OCI-LY1 (cell line): ENCODE measurements around the gene SPNS2.

Experiments used
- H2AFZ ChIP-seq: fragments of 200-600 bp; sonication (generic), shearing (Covaris generic); 2 replicates; pipeline ENCODE4 v1.6.0; 2014; ENCODE audit warnings: antibody characterized with exemption, mild to moderate bottlenecking, low read length
- H3F3A ChIP-seq: fragments of 200-600 bp; sonication (generic), shearing (Covaris generic); 2 replicates; pipeline ENCODE4 v1.6.0; 2014; ENCODE audit warnings: mild to moderate bottlenecking, antibody characterized with exemption, low read length, moderate library complexity; ENCODE audit not compliant: insufficient read depth
- H3K27ac ChIP-seq: fragments of 200-600 bp; sonication (generic); 2 replicates; pipeline ENCODE4 v1.5.1; 2014; ENCODE audit warnings: low read length, mixed run types, mild to moderate bottlenecking, low read depth; ENCODE audit not compliant: poor library complexity, severe bottlenecking
- H3K27me3 ChIP-seq: fragments of 200-600 bp; sonication (generic); 2 replicates; pipeline ENCODE4 v1.6.0; 2014; ENCODE audit warnings: antibody characterized with exemption, mild to moderate bottlenecking, low read length, moderate library complexity; ENCODE audit not compliant: insufficient read depth
- H3K36me3 ChIP-seq: fragments of 200-600 bp; sonication (generic); 2 replicates; pipeline ENCODE4 v1.6.1; 2014; ENCODE audit warnings: mild to moderate bottlenecking, antibody characterized with exemption, low read length, moderate library complexity, mixed read lengths; ENCODE audit not compliant: insufficient read depth
- H3K4me1 ChIP-seq: fragments of 200-600 bp; sonication (generic); 2 replicates; pipeline ENCODE4 v1.5.1; 2014; ENCODE audit warnings: mild to moderate bottlenecking, low read length, moderate library complexity; ENCODE audit not compliant: insufficient read depth, severe bottlenecking
- H3K4me2 ChIP-seq: fragments of 200-600 bp; sonication (generic), shearing (Covaris generic); 2 replicates; pipeline ENCODE4 v1.6.1; 2014; ENCODE audit warnings: low read length
- H3K4me3 ChIP-seq: fragments of 200-600 bp; sonication (generic); 2 replicates; pipeline ENCODE4 v1.5.1; 2014; ENCODE audit warnings: low read length, low read depth, mild to moderate bottlenecking, mixed read lengths; ENCODE audit not compliant: poor library complexity, severe bottlenecking
- H3K79me2 ChIP-seq: fragments of 200-600 bp; shearing (Covaris generic); 2 replicates; pipeline ENCODE4 v1.6.1; 2016; ENCODE audit warnings: mixed run types, low read length, mixed read lengths; ENCODE audit not compliant: insufficient read depth
- H3K9ac ChIP-seq: fragments of 200-600 bp; sonication (generic), shearing (Covaris generic); 2 replicates; pipeline ENCODE4 v1.6.1; 2014; ENCODE audit warnings: mild to moderate bottlenecking, low read length, mixed read lengths
- H3K9me2 ChIP-seq: fragments of 200-600 bp; sonication (generic), shearing (Covaris generic); 2 replicates; pipeline ENCODE4 v1.6.1; 2014; ENCODE audit warnings: low read depth, mild to moderate bottlenecking, low read length, mixed read lengths
- H3K9me3 ChIP-seq: fragments of 200-600 bp; shearing (Covaris generic); 2 replicates; pipeline ENCODE4 v1.6.1; 2014; ENCODE audit warnings: low read length, mixed read lengths
- H4K20me1 ChIP-seq: fragments of 200-600 bp; sonication (generic), shearing (Covaris generic); 2 replicates; pipeline ENCODE4 v1.6.0; 2016; ENCODE audit warnings: mild to moderate bottlenecking, low read length; ENCODE audit not compliant: insufficient read depth
- CTCF ChIP-seq: fragments of 200-600 bp; sonication (generic), shearing (Covaris generic); IDR thresholded peaks from 2 replicates; pipeline ENCODE4 v1.5.1; 2017; ENCODE audit warnings: mild to moderate bottlenecking, antibody characterized with exemption, low read length, moderate library complexity, mixed read lengths
- EZH2 ChIP-seq: fragments of 200-600 bp; sonication (generic), shearing (Covaris generic); IDR thresholded peaks from 2 replicates; pipeline ENCODE4 v1.8.0; 2017; ENCODE audit warnings: borderline replicate concordance, mixed run types, mild to moderate bottlenecking, antibody characterized with exemption, low read length, moderate library complexity, mixed read lengths

The SPNS2 gene

GRCh38 chr17:4586043-4586442, 87.4 kb downstream of the SPNS2 start:
- TF ChIP-seq EZH2 = no peak
- no peak for TF ChIP-seq CTCF
- H3K9me3 ChIP-seq = no peaks in the 10 kb centered on the region
- H3K4me2 ChIP-seq = no peak overlapping the region
- H4K20me1 ChIP-seq = no peaks in the 10 kb centered on the region
- no peak overlapping the region for H3K4me3 ChIP-seq
- H3F3A ChIP-seq = no peaks in the 10 kb centered on the region
- H3K79me2 ChIP-seq = no peaks in the 10 kb centered on the region
- no peak overlapping the region for H3K27ac ChIP-seq
- H3K36me3 ChIP-seq = no peaks in the 10 kb centered on the region
- H2AFZ ChIP-seq = no peak overlapping the region
- no peak overlapping the region for H3K9ac ChIP-seq
- no peaks in the 10 kb centered on the region for H3K4me1 ChIP-seq
- 0 out of 2 replicates have a peak, but pooled peaks cover 15% of the 10 kb centered on the region for H3K27me3 ChIP-seq
- H3K9me2 ChIP-seq = no peaks in the 10 kb centered on the region

DNA sequence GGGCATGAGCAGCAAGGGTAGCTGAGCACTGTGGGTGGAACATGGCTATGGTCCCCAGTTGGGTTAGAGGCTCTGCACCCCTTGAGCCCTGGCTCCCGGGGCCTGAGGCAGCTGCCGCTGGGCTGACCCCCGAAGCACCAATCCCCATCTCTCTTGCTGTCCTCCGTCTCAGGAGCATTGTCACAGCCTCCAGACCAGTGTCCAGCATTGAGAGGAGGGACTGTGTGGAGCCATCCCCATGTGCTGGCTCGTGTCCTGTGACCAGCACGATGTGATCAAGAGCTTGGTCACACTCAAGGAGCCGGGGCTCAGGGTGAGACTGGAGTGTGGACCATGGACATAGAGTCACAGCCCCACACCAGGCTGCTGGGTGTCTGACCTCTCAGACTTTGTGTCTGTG, 88.5 kb downstream of the SPNS2 start:
- Histone ChIP-seq H2AFZ (no peak overlapping the region), H3K4me1 (no peaks in the 10 kb centered on the region), H3K27ac (no peak overlapping the region), H3K9me3 (no peaks in the 10 kb centered on the region), H3K4me2 (no peak overlapping the region), H3F3A (no peaks in the 10 kb centered on the region), H3K79me2 (no peaks in the 10 kb centered on the region), H3K4me3 (no peak overlapping the region), H3K36me3 (no peaks in the 10 kb centered on the region), H3K27me3 (peaks cover 20% of the 10 kb centered on the region; the same call in 1 of the 2 replicates), H3K9me2 (no peaks in the 10 kb centered on the region), H3K9ac (no peak overlapping the region), H4K20me1 (no peaks in the 10 kb centered on the region)
- TF ChIP-seq CTCF (no peak), EZH2 (no peak)

- no peak for TF ChIP-seq CTCF
- no peak for TF ChIP-seq EZH2
- no peaks in the 10 kb centered on the region for H3K4me1 ChIP-seq
- H3K9ac ChIP-seq = no peak overlapping the region
- no peak overlapping the region for H3K27ac ChIP-seq
- H2AFZ ChIP-seq = no peak overlapping the region
- no peak overlapping the region for H3K4me3 ChIP-seq
- no peaks in the 10 kb centered on the region for H3K9me2 ChIP-seq
- H3F3A ChIP-seq = no peaks in the 10 kb centered on the region
- H3K27me3 ChIP-seq = peaks cover 20% of the 10 kb centered on the region; the same call in 1 of the 2 replicates
- no peaks in the 10 kb centered on the region for H3K9me3 ChIP-seq
- H3K79me2 ChIP-seq = no peaks in the 10 kb centered on the region
- no peak overlapping the region for H3K4me2 ChIP-seq
- H3K36me3 ChIP-seq = no peaks in the 10 kb centered on the region
- no peaks in the 10 kb centered on the region for H4K20me1 ChIP-seq
These were observed 89.1 kb downstream of the SPNS2 start for GRCh38 chr17:4587803-4588202.
